Central memory CD4-positive, alpha-beta T cell (primary cell): Measurements from ENCODE around the gene LAMA1.

ENCODE experiments used
- DNase-seq: peaks from one replicate; pipeline ENCODE4 v3.0.0; 2022

LAMA1 gene

DNA sequence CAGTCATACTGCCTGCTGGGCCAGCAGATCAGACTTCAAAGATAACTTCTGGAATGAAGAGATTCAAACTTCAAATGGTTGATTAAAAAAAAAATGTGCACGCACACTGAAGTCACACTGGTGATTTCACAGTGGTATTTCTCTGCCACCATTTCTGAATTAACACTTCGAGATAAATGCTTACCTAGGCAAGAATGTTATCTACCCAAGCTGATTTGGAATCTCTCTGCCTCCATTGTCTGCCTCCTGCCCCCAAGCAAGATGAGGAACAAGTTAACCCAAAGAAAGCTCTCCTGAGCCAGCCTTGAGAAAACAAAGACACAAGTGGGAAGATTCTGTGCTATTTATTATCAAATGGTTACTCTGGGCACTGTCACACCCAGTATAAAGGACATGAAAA is 6.5 kb downstream of the LAMA1 start:
- no peak for DNase-seq

- DNase-seq, result no peak
These were observed 11.7 kb downstream of the LAMA1 start for GRCh38 chr18:7105943-7106342.

- DNase-seq, result no peak
These were observed 12.3 kb downstream of the LAMA1 start for GRCh38 chr18:7105268-7105667.

- DNase-seq, result no peak
These were observed 12.9 kb downstream of the LAMA1 start for GRCh38 chr18:7104649-7105048.

DNA sequence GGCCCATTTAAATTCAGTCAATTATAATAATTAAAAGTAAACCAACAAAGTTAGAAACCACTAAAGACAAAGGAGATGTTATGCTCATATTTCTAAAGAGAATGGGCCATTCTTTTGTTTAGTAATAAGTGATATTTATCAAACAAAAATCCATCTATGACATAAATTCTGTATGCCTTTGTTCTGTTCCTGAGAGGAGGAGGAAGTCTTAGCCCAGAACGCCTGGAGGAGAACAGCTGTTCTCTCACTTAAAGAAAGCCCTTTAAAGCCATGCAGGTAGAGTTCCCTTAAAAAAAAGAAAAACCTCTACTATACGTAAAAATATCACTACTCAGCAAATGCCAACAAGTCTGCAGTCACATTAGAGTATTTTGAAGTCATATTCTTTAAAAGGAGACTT is 15.5 kb downstream of the LAMA1 start:
- no peak for DNase-seq

- no peak for DNase-seq
These were observed 20.8 kb downstream of the LAMA1 start for GRCh38 chr18:7096838-7097237.

DNA sequence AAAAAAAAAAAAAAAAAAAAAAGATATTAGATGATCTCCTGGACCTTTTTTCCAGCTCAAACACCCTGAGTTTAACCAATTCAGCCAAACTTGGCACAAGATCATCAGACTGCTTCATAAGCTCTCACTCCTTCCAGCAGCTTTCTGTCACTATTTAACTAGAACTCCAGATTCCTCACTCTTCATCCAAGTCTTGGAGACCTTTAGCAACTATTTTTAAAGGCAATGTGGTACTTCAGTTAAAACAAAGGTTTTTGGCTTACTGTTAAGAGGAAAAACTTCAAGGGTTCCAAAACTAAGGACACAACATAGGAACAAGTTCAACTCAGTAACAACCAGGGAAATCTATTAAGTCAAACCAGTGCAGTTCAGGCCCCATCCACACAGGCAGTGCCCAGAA is 23.2 kb downstream of the LAMA1 start:
- DNase-seq, result no peak

GRCh38 chr18:7090771-7091170 is 26.8 kb downstream of the LAMA1 start:
- DNase-seq, result no peak

GRCh38 chr18:7089369-7089768 is 28.2 kb downstream of the LAMA1 start:
- DNase-seq, result no peak

GRCh38 chr18:7084080-7085065 is 33.2 kb downstream of the LAMA1 start:
- DNase-seq, result no peak

- no peak for DNase-seq
These were observed 34.9 kb downstream of the LAMA1 start for GRCh38 chr18:7082671-7083070.

- no peak for DNase-seq
These were observed 38.4 kb downstream of the LAMA1 start for GRCh38 chr18:7079231-7079630.

- no peak for DNase-seq
These were observed 45.0 kb downstream of the LAMA1 start for GRCh38 chr18:7072593-7072992.

DNA sequence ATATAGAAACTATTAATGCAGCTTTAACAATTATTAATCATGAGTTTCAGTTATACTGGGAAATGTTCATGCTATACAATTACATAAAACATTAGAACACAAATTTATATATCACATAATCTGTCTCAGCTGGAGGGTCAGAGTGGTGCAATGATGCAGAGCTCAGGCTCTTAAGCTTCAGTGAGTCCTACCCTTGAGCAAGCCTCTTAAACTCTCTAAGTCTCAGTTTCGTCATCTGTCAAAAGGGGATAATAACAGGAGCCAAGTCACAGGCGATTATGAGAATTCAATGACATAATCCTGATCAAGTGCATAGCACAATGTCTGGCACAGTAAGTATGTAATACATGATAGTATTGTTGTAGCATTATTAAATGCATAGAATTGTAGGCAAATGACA is 46.0 kb downstream of the LAMA1 start:
- DNase-seq, result no peak

GRCh38 chr18:7070466-7070865 is 47.1 kb downstream of the LAMA1 start:
- no peak for DNase-seq

DNA sequence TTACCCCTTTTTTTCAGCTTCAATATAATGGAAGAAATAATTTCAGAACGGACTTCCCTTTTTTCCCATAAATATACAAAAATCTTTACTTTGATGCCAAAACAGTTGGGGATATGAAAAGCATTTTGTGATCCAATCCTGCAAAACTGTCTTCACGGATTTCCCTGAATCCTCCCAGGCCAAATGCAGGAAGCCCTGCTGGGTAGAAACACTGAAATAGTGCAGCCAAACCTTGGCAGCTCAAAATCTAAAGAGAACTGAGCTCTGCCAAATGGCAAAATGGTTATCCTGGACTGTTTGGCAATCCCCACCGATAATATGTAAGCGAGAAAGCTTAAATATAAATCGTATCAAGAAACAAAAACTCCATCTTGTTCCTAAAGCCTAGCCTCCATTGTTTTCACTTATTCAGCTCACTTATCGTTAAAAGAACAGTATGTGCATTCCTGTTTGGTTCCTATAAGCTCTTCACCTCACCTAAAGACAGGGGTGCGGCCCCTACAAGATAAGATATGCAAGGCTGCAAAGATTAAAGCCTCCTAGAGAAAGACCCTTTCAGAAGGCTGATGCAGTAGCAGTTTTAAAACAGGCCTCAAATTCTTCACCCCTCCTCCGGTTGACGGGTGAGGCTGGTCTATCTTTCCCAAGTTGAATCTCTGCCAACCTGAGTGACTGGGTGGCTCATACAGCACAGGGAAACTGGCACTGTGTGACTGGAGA is 48.6 kb downstream of the LAMA1 start:
- no peak for DNase-seq

DNA sequence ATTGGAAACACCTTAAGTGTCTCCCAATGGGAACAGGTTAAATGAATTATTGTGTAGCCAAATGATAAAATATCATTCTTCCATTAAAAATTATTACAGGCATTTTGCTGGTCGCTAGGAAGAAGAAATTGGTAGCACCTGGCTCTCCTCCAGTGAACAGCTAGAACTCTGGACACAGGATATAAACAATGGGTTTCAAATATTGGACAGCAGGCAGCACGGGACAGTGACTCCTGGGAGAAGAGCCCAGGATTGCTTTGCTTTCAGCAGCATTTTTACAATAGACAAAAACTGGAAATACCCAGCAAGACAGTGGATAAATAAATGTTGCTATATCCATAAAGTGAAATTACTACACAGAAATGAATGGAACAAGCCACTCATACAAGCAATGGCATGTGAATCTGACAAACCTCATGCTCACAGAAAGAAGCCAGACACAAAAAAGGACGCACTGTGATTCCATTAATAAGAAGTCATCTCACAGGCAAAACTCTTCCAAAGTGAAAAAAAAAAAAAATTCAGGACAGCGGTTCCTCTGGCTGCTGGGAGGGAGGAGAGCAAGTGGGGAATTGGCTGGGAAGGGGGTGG is 50.5 kb downstream of the LAMA1 start:
- DNase-seq, result no peak

GRCh38 chr18:7065736-7066135 is 51.9 kb downstream of the LAMA1 start:
- no peak for DNase-seq

GRCh38 chr18:7064346-7064745 is 53.3 kb downstream of the LAMA1 start:
- no peak for DNase-seq

- no peak for DNase-seq
These were observed 54.8 kb downstream of the LAMA1 start for GRCh38 chr18:7062811-7063210.

DNA sequence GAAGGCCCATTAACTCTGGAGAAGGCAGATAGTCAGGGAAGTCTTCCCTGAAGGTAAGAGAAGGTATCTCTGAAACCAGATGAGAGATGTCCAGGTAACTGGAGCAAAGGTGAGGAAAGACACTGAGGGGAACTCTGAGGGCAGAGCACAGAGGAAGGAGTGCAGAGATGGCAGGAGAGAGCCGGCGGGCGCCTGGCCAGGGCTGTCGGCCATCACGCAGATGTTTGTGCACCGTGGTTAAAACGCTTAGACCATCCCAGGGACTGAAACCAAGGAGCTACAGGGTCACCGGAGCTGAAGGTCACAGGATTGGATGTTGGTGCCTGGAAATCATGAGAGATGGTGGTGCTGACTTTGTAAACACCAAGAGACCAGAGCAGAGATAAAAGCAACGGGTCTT is 55.4 kb downstream of the LAMA1 start:
- DNase-seq, result no peak

DNA sequence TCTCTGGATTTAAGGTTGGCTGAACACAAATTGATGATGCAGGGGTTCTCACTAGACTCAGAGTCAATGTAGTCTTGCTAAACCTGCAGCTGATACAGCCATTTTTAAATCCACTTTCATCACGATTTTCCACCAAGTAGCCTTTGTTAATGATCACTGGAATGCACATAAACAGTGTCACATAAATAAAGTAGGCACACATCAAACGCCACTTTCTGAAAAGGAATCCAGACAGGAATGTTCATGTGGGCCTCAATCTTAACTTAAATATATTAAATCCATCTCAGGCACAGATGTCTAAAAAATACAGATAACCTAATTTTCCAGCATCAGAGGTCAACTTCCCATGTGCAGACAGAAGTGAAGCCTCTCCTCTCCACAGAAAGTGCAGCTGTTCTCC is 58.3 kb downstream of the LAMA1 start:
- DNase-seq, result no peak

DNA sequence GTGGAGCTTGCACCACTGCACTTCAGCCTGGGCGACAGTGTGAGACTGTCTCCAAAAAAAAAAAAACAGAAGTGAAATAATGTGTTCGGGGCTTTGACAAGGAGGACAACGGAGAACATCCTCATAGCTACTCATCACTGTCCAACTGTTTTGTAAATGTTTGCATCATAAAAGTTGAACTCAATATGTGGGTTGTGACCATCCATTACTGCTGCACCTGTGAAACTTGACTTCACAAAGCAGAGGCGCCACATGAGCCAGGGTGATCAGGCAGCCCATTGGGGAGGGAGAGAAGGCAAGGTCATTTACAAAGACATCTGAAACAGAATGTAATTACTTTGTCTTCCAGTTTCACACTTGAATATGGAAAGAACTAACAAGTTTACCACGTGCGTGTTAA is 61.6 kb downstream of the LAMA1 start:
- DNase-seq, result no peak

- DNase-seq, result no peak
These were observed 67.6 kb downstream of the LAMA1 start for GRCh38 chr18:7049951-7050350.
